Esophagus squamous epithelium (tissue), 4 donors: ENCODE data around the gene ECSIT.

Source experiments
- CTCF ChIP-seq, 6 experiments: fragments of 450-650 bp in 4 of 6; fragments of 200-600 bp in 2 of 6; sonication (generic) in 2 of 6; IDR thresholded peaks; one replicate each; pipeline ENCODE4 v1.5.1; 2016 to 2019; ENCODE audit warnings: antibody characterized with exemption in 6 of 6, mild to moderate bottlenecking in 4 of 6, moderate library complexity in 4 of 6
- POLR2A ChIP-seq, 4 donors: fragments of 450-650 bp; IDR thresholded peaks; one replicate each; pipeline ENCODE4 v1.6.1; 2017; ENCODE audit warnings: antibody characterized with exemption in 4 of 4, mild to moderate bottlenecking in 4 of 4, moderate library complexity in 3 of 4

- TF ChIP-seq CTCF (IDR thresholded peaks at IDR 0.05) (no peak), POLR2A (IDR thresholded peaks at IDR 0.05) (no peak)
These were observed 43.6 kb downstream of the ECSIT start for GRCh38 chr19:11485245-11485837.
